Neutrophil (primary cell): ENCODE data around the gene TREM1.
A peak's percentile ranks its signal among the peaks of the same experiment; 100 is the strongest.

ENCODE experiments used
- H3K27ac ChIP-seq: fragments of 200-600 bp; sonication (generic); 2 replicates; pipeline ENCODE4 v1.5.1; 2016; ENCODE audit warnings: mild to moderate bottlenecking, moderate library complexity
- H3K27me3 ChIP-seq: fragments of 200-600 bp; sonication (generic); 2 replicates; pipeline ENCODE4 v1.6.0; 2016; ENCODE audit warnings: mild to moderate bottlenecking
- H3K36me3 ChIP-seq: fragments of 200-600 bp; sonication (generic); 2 replicates; pipeline ENCODE4 v1.5.1; 2017
- H3K4me1 ChIP-seq, 2 experiments: fragments of 200-600 bp in 1 of 2; sonication (generic) in 1 of 2; 1 replicate in 1 of 2; 2 replicates in 1 of 2; pipeline versions ENCODE4 v1.5.1 to v1.6.1; 2013 to 2016; ENCODE audit warnings: low read depth in 1 of 2, low read length in 1 of 2, mild to moderate bottlenecking in 1 of 2, moderate library complexity in 1 of 2; ENCODE audit not compliant: control insufficient read depth in 1 of 2, insufficient read depth in 1 of 2
- H3K4me3 ChIP-seq, 2 experiments: fragments of 200-600 bp in 1 of 2; sonication (generic) in 1 of 2; 1 replicate in 1 of 2; 2 replicates in 1 of 2; pipeline ENCODE4 v1.5.1; 2013 to 2016; ENCODE audit warnings: low read depth in 1 of 2, low read length in 1 of 2, mild to moderate bottlenecking in 1 of 2, moderate library complexity in 1 of 2
- H3K9me3 ChIP-seq: fragments of 200-600 bp; sonication (generic); 2 replicates; pipeline ENCODE4 v1.5.1; 2016
- TF ChIP-seq, protein P1 (sequence below): fragments of 200-600 bp; sonication (generic); IDR thresholded peaks from 2 replicates; pipeline ENCODE4 v1.5.1; 2016; ENCODE audit warnings: antibody characterized with exemption

Gene TREM1

DNA sequence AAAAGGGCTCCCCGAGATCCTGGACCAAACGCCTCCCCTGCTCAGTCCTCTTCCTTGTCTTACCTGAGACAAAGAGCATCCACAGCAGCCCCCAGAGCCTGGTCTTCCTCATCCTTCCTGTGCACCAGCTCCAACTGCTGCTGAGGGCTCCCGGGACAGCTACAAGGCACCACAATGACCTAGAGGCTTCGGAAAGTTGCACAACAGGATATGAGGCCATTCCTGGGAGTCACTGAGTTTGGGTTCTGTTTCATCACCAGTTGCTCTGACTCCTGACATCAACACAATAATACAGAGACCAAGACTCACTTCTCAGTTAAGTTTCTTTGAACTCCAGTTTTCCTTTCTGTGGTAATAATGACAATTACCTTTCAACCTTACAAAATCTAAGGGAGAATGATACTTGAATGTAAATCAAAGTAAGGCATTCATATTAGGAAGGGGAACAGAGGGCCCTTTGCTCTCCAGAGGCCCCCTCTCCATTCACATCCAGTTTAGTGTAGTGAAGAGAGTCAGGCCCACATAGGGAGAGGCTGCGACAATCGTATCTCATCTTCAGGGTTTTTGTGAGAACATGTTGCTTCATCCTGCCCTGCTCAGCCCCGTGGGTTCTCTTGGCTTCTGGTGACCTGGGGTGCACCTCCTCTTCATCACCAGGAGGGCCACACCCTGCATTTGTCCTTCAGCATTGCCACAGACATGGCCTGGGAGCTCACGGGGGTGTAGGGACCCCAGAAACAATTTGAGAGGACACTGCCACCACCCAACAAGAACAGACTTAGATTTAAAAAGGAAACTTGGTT lies at the start of gene TREM1:
Gene TREM1 (minus strand): TSS at position 139 of the 803 bp plus-strand sequence. CDS start 27 bp downstream, at position 112.
- Histone ChIP-seq H3K27ac (peak within 1 kb of the TSS; percentile 94), H3K27me3 (no peaks in the 10 kb centered on the region), H3K9me3 (no peaks in the 10 kb centered on the region), H3K4me1 (peaks cover 56 to 73% of the 10 kb centered on the region in 2 experiments), H3K4me3 (peak within 1 kb of the TSS; percentile 82 to 90), H3K36me3 (peaks cover 34% of the 10 kb centered on the region)
- TF ChIP-seq, protein P1, sequence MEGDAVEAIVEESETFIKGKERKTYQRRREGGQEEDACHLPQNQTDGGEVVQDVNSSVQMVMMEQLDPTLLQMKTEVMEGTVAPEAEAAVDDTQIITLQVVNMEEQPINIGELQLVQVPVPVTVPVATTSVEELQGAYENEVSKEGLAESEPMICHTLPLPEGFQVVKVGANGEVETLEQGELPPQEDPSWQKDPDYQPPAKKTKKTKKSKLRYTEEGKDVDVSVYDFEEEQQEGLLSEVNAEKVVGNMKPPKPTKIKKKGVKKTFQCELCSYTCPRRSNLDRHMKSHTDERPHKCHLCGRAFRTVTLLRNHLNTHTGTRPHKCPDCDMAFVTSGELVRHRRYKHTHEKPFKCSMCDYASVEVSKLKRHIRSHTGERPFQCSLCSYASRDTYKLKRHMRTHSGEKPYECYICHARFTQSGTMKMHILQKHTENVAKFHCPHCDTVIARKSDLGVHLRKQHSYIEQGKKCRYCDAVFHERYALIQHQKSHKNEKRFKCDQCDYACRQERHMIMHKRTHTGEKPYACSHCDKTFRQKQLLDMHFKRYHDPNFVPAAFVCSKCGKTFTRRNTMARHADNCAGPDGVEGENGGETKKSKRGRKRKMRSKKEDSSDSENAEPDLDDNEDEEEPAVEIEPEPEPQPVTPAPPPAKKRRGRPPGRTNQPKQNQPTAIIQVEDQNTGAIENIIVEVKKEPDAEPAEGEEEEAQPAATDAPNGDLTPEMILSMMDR = peak; percentile 73

GRCh38 chr6:41335943-41336342 lies 49.5 kb upstream of the TREM1 start:
- Histone ChIP-seq H3K4me3 (no peak overlapping the region), H3K27ac (no peak overlapping the region), H3K36me3 (no peaks in the 10 kb centered on the region), H3K4me1 (no peaks in the 10 kb centered on the region), H3K27me3 (peaks cover 33% of the 10 kb centered on the region), H3K9me3 (no peaks in the 10 kb centered on the region)
- TF ChIP-seq, protein P1 = no peak

DNA sequence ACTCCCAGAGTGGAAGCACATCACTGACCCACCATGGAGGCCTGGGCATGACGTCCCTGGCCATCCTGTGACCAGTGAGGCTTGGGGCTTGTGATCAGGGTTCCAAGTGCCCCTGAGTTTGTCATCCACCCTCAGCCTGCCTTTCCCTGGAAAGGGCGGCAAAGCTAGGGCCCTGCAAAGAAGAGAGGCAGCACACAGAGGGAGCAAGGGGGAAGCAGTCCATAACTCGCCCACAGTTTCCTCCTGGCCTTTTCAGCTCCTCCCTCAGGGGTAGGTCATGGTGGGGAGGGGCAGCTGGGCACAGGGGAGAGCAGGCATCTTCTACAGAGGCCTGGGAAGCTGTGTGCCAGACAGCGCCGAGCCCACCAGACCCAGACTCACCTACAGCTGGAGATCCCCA lies 48.8 kb upstream of the TREM1 start, which contains the start of gene NCR2:
Gene NCR2 (plus strand): TSS at position 313 of the 400 bp plus-strand sequence. CDS start 269 bp downstream, outside the sequence.
- Histone ChIP-seq H3K9me3 (no peaks in the 10 kb centered on the region), H3K4me3 (no peak within 1 kb of the TSS), H3K27ac (no peak within 1 kb of the TSS), H3K36me3 (no peaks in the 10 kb centered on the region), H3K4me1 (no peaks in the 10 kb centered on the region), H3K27me3 (peaks cover 33% of the 10 kb centered on the region)
- TF ChIP-seq, protein P1 = no peak

DNA sequence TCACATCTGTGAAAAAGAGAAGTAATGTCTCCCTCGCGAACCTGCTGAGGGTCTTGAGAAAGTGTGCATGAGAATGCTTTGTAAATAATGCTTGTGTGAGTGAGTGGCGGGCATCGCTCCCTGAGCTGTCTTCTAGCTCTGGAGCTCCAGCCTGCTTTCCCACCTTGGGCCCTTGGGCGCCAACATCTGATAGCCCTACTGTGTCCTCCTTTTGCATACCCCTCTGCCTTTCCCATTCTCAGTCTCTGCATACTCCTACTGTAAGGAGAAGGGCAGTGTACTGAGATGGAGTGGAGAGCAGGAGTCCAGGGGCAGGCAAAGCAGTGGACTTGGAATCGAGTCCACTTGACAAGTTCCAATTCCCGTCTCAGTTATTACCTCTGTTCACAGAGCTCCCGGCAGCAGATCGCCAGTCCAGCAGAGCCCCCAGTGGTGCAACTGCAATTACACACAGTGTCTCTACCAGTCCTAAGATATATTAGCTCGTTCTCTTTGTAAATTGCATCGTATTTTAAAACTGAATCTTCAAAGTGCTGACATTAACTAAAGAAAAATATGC lies 48.1 kb upstream of the TREM1 start:
- Histone ChIP-seq H3K27me3 (peaks cover 33% of the 10 kb centered on the region), H3K27ac (no peak overlapping the region), H3K4me3 (no peak overlapping the region), H3K4me1 (no peaks in the 10 kb centered on the region), H3K9me3 (no peaks in the 10 kb centered on the region), H3K36me3 (no peaks in the 10 kb centered on the region)
- TF ChIP-seq, protein P1 = no peak

- Histone ChIP-seq H3K4me1 (no peaks in the 10 kb centered on the region), H3K27me3 (peaks cover 34% of the 10 kb centered on the region), H3K4me3 (no peak overlapping the region), H3K27ac (no peak overlapping the region), H3K9me3 (no peaks in the 10 kb centered on the region), H3K36me3 (no peaks in the 10 kb centered on the region)
- TF ChIP-seq, protein P1 = no peak
Observed at GRCh38 chr6:41332842-41333736, 46.6 kb upstream of the TREM1 start.
